ENCODE measurements around the gene RPS27. TPM values are rescaled to one million over a fixed set of nuclear protein-coding genes. Genes with fewer than 3 reads are reported as not detected.
A peak's percentile ranks its signal among the peaks of the same experiment; 100 is the strongest.

The RPS27 gene
- total and polyA plus RNA-seq, 2 of the 13 experiments (the other 11 are each of a cell fraction or from before 2014, with no cell fraction given), result 3,737 to 9,964 TPM

DNA sequence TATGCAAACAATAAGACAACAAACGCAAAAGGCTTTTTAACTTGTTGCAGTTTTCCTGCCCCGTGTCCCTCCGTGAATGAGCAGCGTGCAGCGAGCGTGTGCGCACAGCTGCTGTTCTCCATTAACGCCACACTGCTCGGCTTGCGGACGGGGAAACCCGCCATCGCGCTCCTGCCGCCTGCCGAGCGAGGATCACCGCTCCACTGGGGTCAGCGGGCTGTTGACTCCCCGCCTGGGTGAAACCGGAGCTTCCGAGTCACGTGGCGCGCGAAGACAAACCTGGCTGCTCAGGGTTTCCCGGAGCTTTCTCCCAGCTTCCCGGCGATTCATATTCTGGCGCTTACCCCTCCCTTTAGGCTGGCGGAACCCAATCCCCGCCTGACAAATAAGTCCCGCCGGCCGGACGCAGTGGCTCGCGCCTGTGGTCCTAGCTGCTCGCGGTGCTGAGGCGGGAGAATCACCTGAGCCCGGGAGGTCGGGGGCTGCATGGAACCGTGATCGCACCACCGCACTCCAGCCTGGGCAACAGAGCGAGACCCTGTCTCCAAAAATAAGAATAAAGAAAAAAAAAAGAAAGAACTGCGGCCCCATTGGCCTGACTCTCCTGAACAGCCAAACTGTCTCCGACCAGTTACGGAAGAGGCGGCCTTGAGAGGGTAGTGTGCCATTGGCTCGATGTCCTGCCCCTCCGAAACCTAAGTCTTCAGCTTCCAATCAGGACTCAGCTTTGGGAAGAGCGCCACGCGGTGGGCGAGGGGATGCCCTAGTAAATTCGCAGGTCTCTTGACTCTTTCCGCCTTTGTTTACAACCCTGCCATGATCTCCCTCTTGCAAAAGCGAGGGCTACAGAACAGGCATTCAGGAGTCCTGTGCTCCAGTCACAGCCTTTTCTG, 23.2 kb upstream of the RPS27 start, which contains the start of gene CREB3L4 (continued):
- 0 out of 2 replicates have a peak, but pooled peaks have one; percentile 39 for TF ChIP-seq IRX3 (CRISPR knock-in tag; IDR thresholded peaks at IDR 0.05; ENCODE audit: borderline replicate concordance, low read depth)
- no peak for TF ChIP-seq SMARCC2 (IDR thresholded peaks at IDR 0.05)
- TF ChIP-seq ELF3 (CRISPR knock-in tag; IDR thresholded peaks at IDR 0.05), result peak; percentile 51
- TF ChIP-seq, protein P1, sequence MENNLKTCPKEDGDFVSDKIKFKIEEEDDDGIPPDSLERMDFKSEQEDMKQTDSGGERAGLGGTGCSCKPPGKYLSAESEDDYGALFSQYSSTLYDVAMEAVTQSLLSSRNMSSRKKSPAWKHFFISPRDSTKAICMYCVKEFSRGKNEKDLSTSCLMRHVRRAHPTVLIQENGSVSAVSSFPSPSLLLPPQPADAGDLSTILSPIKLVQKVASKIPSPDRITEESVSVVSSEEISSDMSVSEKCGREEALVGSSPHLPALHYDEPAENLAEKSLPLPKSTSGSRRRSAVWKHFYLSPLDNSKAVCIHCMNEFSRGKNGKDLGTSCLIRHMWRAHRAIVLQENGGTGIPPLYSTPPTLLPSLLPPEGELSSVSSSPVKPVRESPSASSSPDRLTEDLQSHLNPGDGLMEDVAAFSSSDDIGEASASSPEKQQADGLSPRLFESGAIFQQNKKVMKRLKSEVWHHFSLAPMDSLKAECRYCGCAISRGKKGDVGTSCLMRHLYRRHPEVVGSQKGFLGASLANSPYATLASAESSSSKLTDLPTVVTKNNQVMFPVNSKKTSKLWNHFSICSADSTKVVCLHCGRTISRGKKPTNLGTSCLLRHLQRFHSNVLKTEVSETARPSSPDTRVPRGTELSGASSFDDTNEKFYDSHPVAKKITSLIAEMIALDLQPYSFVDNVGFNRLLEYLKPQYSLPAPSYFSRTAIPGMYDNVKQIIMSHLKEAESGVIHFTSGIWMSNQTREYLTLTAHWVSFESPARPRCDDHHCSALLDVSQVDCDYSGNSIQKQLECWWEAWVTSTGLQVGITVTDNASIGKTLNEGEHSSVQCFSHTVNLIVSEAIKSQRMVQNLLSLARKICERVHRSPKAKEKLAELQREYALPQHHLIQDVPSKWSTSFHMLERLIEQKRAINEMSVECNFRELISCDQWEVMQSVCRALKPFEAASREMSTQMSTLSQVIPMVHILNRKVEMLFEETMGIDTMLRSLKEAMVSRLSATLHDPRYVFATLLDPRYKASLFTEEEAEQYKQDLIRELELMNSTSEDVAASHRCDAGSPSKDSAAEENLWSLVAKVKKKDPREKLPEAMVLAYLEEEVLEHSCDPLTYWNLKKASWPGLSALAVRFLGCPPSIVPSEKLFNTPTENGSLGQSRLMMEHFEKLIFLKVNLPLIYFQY (CRISPR knock-in tag; IDR thresholded peaks at IDR 0.05; ENCODE audit: borderline replicate concordance), result no peak
- no peak for TF ChIP-seq SRSF9 (IDR thresholded peaks at IDR 0.05; ENCODE audit: borderline replicate concordance, insufficient read depth, low read depth, low read length, poor library complexity, severe bottlenecking)
- no peak for TF ChIP-seq TCF12 (IDR thresholded peaks at IDR 0.05)
- no peak; the same call in 1 of the 2 replicates for TF ChIP-seq TCF12 (CRISPR knock-in tag; IDR thresholded peaks at IDR 0.05)
- peak; percentile 49; the same call in 1 of the 2 replicates for TF ChIP-seq ZNF317 (CRISPR knock-in tag; IDR thresholded peaks at IDR 0.05)
- peak; percentile 70 for TF ChIP-seq SIN3A (IDR thresholded peaks at IDR 0.05; ENCODE audit: borderline replicate concordance, low read depth, low read length)
- TF ChIP-seq HNRNPH1 (optimal IDR thresholded peaks at IDR 0.05; ENCODE audit: low read depth, low read length), result no peak
- peak; percentile 82 for TF ChIP-seq DMAP1 (CRISPR knock-in tag; IDR thresholded peaks at IDR 0.05)
- TF ChIP-seq NFATC3 (CRISPR knock-in tag; IDR thresholded peaks at IDR 0.05), result 0 out of 2 replicates have a peak, but pooled peaks have one; percentile 14
- TF ChIP-seq, protein P2, sequence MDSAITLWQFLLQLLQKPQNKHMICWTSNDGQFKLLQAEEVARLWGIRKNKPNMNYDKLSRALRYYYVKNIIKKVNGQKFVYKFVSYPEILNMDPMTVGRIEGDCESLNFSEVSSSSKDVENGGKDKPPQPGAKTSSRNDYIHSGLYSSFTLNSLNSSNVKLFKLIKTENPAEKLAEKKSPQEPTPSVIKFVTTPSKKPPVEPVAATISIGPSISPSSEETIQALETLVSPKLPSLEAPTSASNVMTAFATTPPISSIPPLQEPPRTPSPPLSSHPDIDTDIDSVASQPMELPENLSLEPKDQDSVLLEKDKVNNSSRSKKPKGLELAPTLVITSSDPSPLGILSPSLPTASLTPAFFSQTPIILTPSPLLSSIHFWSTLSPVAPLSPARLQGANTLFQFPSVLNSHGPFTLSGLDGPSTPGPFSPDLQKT (CRISPR knock-in tag; IDR thresholded peaks at IDR 0.05; ENCODE audit: borderline replicate concordance), result no peak
- no peak for TF ChIP-seq TBP (CRISPR knock-in tag; IDR thresholded peaks at IDR 0.05)
- peak; percentile 93; the same call in 1 of the 2 replicates for TF ChIP-seq ZNF747 (CRISPR knock-in tag; IDR thresholded peaks at IDR 0.05; ENCODE audit: borderline replicate concordance)
- no peak for TF ChIP-seq ZFP62 (CRISPR knock-in tag; IDR thresholded peaks at IDR 0.05)
- peak; percentile 70 for TF ChIP-seq RARA (CRISPR knock-in tag; IDR thresholded peaks at IDR 0.05)
- no peak for TF ChIP-seq ATRX (CRISPR knock-in tag; IDR thresholded peaks at IDR 0.05; ENCODE audit: borderline replicate concordance)
- TF ChIP-seq, protein P3, sequence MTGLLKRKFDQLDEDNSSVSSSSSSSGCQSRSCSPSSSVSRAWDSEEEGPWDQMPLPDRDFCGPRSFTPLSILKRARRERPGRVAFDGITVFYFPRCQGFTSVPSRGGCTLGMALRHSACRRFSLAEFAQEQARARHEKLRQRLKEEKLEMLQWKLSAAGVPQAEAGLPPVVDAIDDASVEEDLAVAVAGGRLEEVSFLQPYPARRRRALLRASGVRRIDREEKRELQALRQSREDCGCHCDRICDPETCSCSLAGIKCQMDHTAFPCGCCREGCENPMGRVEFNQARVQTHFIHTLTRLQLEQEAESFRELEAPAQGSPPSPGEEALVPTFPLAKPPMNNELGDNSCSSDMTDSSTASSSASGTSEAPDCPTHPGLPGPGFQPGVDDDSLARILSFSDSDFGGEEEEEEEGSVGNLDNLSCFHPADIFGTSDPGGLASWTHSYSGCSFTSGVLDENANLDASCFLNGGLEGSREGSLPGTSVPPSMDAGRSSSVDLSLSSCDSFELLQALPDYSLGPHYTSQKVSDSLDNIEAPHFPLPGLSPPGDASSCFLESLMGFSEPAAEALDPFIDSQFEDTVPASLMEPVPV (CRISPR knock-in tag; IDR thresholded peaks at IDR 0.05), result peak; percentile 96
- TF ChIP-seq SAP130 (CRISPR knock-in tag; IDR thresholded peaks at IDR 0.05; ENCODE audit: low read depth), result peak; percentile 92
- TF ChIP-seq ZNF768 (CRISPR knock-in tag; IDR thresholded peaks at IDR 0.05), result peak; percentile 71; the same call in 1 of the 2 replicates
- TF ChIP-seq FOXO1 (CRISPR knock-in tag; IDR thresholded peaks at IDR 0.05), result peak; percentile 87
- TF ChIP-seq ZNF333 (CRISPR knock-in tag; IDR thresholded peaks at IDR 0.05; ENCODE audit: borderline replicate concordance), result 0 out of 2 replicates have a peak, but pooled peaks have one; percentile 13
- TF ChIP-seq KDM2A (CRISPR knock-in tag; IDR thresholded peaks at IDR 0.05; ENCODE audit: borderline replicate concordance, low read depth), result peak; percentile 85
